WTC11 (cell line): ENCODE measurements around the gene GORAB. TPM values are rescaled to one million over a fixed set of nuclear protein-coding genes. Genes with fewer than 3 reads are reported as not detected.

Experiments used
- ATAC-seq: fragments of 200-7000 bp; cut with Tn5 transposase; 2 replicates; pipeline ENCODE4 v1.10.0; 2021; ENCODE audit warnings: mild to moderate bottlenecking, moderate library complexity
- CTCF ChIA-PET: fragments of 300-600 bp; sonication (Branson Sonifier 250); formaldehyde crosslinking; loops from one replicate; lab custom pipeline; 2021; ENCODE audit warnings: antibody characterized with exemption; lab: Charles Lee
- POLR2A ChIA-PET: fragments of 350-600 bp; sonication (Branson Sonifier 250); formaldehyde crosslinking; loops from one replicate; lab custom pipeline; 2021; ENCODE audit warnings: antibody characterized with exemption; lab: Charles Lee
- DNase-seq: peaks from one replicate; pipeline ENCODE4 v3.0.0; 2021; ENCODE audit warnings: low spot score
- H3K27ac Mint-ChIP-seq: 2 replicates; pipeline ENCODE4 v1.8.0; 2021; ENCODE audit warnings: mixed read lengths
- H3K27me3 Mint-ChIP-seq: 2 replicates; pipeline ENCODE4 v1.8.0; 2021; ENCODE audit warnings: low read depth, mild to moderate bottlenecking, moderate library complexity, mixed read lengths
- H3K36me3 Mint-ChIP-seq: 2 replicates; pipeline ENCODE4 v1.8.0; 2021; ENCODE audit warnings: mixed read lengths
- H3K4me1 Mint-ChIP-seq: 2 replicates; pipeline ENCODE4 v1.8.0; 2022; ENCODE audit warnings: mixed read lengths
- H3K4me3 Mint-ChIP-seq: 2 replicates; pipeline ENCODE4 v1.8.0; 2021; ENCODE audit warnings: mild to moderate bottlenecking, moderate library complexity, mixed read lengths
- H3K9me3 Mint-ChIP-seq: 2 replicates; pipeline ENCODE4 v1.8.0; 2021; ENCODE audit warnings: mixed read lengths
- ATF6 ChIP-seq: sonication (generic); formaldehyde crosslinking; IDR thresholded peaks from 2 replicates; pipeline ENCODE4 v1.8.1; 2023; ENCODE audit warnings: mild to moderate bottlenecking, missing genetic modification reagents
- CDX4 ChIP-seq: fragments of 250-450 bp; sonication (Bioruptor Pico); IDR thresholded peaks from 2 replicates; pipeline ENCODE4 v1.9.0; 2021; ENCODE audit warnings: moderate library complexity, mild to moderate bottlenecking, inconsistent platforms, borderline replicate concordance
- CREM ChIP-seq: sonication (generic); formaldehyde crosslinking; IDR thresholded peaks from 2 replicates; pipeline ENCODE4 v1.8.1; 2022; ENCODE audit warnings: mild to moderate bottlenecking, missing genetic modification reagents, moderate library complexity
- E2F5 ChIP-seq: sonication (generic); formaldehyde crosslinking; IDR thresholded peaks from 2 replicates; pipeline ENCODE4 v1.8.1; 2022; ENCODE audit warnings: mild to moderate bottlenecking, moderate library complexity, missing genetic modification reagents
- ETV6 ChIP-seq: sonication (generic); formaldehyde crosslinking; IDR thresholded peaks from 2 replicates; pipeline ENCODE4 v1.8.1; 2022; ENCODE audit warnings: mild to moderate bottlenecking, missing genetic modification reagents
- JAZF1 ChIP-seq: fragments of 250-450 bp; sonication (Bioruptor Pico); IDR thresholded peaks from 2 replicates; pipeline ENCODE4 v1.9.0; 2021; ENCODE audit warnings: moderate library complexity, mild to moderate bottlenecking, inconsistent platforms
- NR3C1 ChIP-seq: sonication (generic); formaldehyde crosslinking; conservative IDR thresholded peaks from 2 replicates; pipeline ENCODE4 v1.8.1; 2023; ENCODE audit warnings: low read depth, mild to moderate bottlenecking, missing genetic modification reagents
- RELA ChIP-seq: sonication (generic); formaldehyde crosslinking; IDR thresholded peaks from 2 replicates; pipeline ENCODE4 v1.8.1; 2022; ENCODE audit warnings: missing genetic modification reagents, mild to moderate bottlenecking, borderline replicate concordance
- SMAD4 ChIP-seq: sonication (generic); formaldehyde crosslinking; IDR thresholded peaks from 2 replicates; pipeline ENCODE4 v1.8.0; 2022; ENCODE audit warnings: mild to moderate bottlenecking, missing genetic modification reagents
- STAT6 ChIP-seq: sonication (generic); formaldehyde crosslinking; conservative IDR thresholded peaks from 2 replicates; pipeline ENCODE4 v1.8.1; 2023; ENCODE audit warnings: mild to moderate bottlenecking, low read depth, missing genetic modification reagents, moderate library complexity
- TP53 ChIP-seq: sonication (generic); formaldehyde crosslinking; IDR thresholded peaks from 2 replicates; pipeline ENCODE4 v1.8.1; 2023; ENCODE audit warnings: mild to moderate bottlenecking, missing genetic modification reagents
- USF2 ChIP-seq: sonication (generic); formaldehyde crosslinking; IDR thresholded peaks from 2 replicates; pipeline ENCODE4 v1.8.1; 2023; ENCODE audit warnings: mild to moderate bottlenecking, missing genetic modification reagents, moderate library complexity
- ZMAT4 ChIP-seq: fragments of 250-450 bp; sonication (Bioruptor Pico); IDR thresholded peaks from 2 replicates; pipeline ENCODE4 v1.9.0; 2021; ENCODE audit warnings: mild to moderate bottlenecking
- ZNF121 ChIP-seq: sonication (generic); formaldehyde crosslinking; IDR thresholded peaks from 2 replicates; pipeline ENCODE4 v1.8.0; 2023; ENCODE audit warnings: missing genetic modification reagents
- ZNF138 ChIP-seq: sonication (generic); formaldehyde crosslinking; conservative IDR thresholded peaks from 2 replicates; pipeline ENCODE4 v1.8.1; 2022; ENCODE audit warnings: mild to moderate bottlenecking, moderate library complexity, missing genetic modification reagents
- ZNF219 ChIP-seq: sonication (generic); formaldehyde crosslinking; IDR thresholded peaks from 2 replicates; pipeline ENCODE4 v1.8.0; 2023; ENCODE audit warnings: missing genetic modification reagents, mild to moderate bottlenecking, borderline replicate concordance
- ZNF232 ChIP-seq: sonication (generic); formaldehyde crosslinking; IDR thresholded peaks from 2 replicates; pipeline ENCODE4 v1.8.0; 2022; ENCODE audit warnings: mild to moderate bottlenecking, missing genetic modification reagents
- ZNF532 ChIP-seq: fragments of 250-450 bp; sonication (Bioruptor Pico); IDR thresholded peaks from 2 replicates; pipeline ENCODE4 v1.9.0; 2021; ENCODE audit warnings: mild to moderate bottlenecking, borderline replicate concordance
- total RNA-seq: library from RNA; stranded (reverse); gene quantifications from 3 replicates; pipeline ENCODE4 v1.2.3, GENCODE V29; 2021

GORAB gene
- total RNA-seq, 1 experiment from 2014 or later, result 9.1 TPM

GRCh38 chr1:170537798-170538503 is 6.0 kb downstream of the GORAB start:
- ATAC-seq (no peak), DNase-seq (no peak)
- Mint-ChIP-seq H3K27ac (no peak overlapping the region), H3K9me3 (no peaks in the 10 kb centered on the region), H3K4me1 (no peaks in the 10 kb centered on the region), H3K36me3 (peaks cover 43% of the 10 kb centered on the region), H3K4me3 (no peak overlapping the region), H3K27me3 (no peaks in the 10 kb centered on the region)
- TF ChIP-seq JAZF1 (CRISPR knock-in tag), result no peak
- TF ChIP-seq NR3C1 (CRISPR knock-in tag), result no peak
- no peak for TF ChIP-seq USF2 (CRISPR knock-in tag)
- TF ChIP-seq ZNF138, result no peak
- no peak for TF ChIP-seq TP53 (CRISPR knock-in tag)
- no peak for TF ChIP-seq RELA (CRISPR knock-in tag)
- TF ChIP-seq ZNF532 (CRISPR knock-in tag), result no peak
- no peak for TF ChIP-seq E2F5 (CRISPR knock-in tag)
- no peak for TF ChIP-seq SMAD4 (CRISPR knock-in tag)
- no peak for TF ChIP-seq ZNF219 (CRISPR knock-in tag)
- TF ChIP-seq ZNF121 (CRISPR knock-in tag), result no peak
- TF ChIP-seq CREM (CRISPR knock-in tag), result no peak
- TF ChIP-seq ZNF232 (CRISPR knock-in tag), result no peak
- TF ChIP-seq STAT6 (CRISPR knock-in tag), result no peak
- no peak for TF ChIP-seq ATF6 (CRISPR knock-in tag)
- TF ChIP-seq ETV6 (CRISPR knock-in tag), result no peak
- TF ChIP-seq CDX4, result no peak
- TF ChIP-seq ZMAT4, result no peak
- POLR2A ChIA-PET, result no interaction called here
- CTCF ChIA-PET, result no interaction called here
